NCI-H1105 treated with DMSO at 0.1 percent for 48 hours (cell line): ENCODE results near the gene ZNRF1.
"Not testable (repeated sequence)": the region's sequence is repeated elsewhere in the genome, so short reads cannot be mapped to it uniquely, and the experiment has no call there.

Experiments
- DNase-seq: peaks from one replicate; lab custom pipeline; 2025; lab: John Stamatoyannopoulos, UW

The ZNRF1 gene

DNA sequence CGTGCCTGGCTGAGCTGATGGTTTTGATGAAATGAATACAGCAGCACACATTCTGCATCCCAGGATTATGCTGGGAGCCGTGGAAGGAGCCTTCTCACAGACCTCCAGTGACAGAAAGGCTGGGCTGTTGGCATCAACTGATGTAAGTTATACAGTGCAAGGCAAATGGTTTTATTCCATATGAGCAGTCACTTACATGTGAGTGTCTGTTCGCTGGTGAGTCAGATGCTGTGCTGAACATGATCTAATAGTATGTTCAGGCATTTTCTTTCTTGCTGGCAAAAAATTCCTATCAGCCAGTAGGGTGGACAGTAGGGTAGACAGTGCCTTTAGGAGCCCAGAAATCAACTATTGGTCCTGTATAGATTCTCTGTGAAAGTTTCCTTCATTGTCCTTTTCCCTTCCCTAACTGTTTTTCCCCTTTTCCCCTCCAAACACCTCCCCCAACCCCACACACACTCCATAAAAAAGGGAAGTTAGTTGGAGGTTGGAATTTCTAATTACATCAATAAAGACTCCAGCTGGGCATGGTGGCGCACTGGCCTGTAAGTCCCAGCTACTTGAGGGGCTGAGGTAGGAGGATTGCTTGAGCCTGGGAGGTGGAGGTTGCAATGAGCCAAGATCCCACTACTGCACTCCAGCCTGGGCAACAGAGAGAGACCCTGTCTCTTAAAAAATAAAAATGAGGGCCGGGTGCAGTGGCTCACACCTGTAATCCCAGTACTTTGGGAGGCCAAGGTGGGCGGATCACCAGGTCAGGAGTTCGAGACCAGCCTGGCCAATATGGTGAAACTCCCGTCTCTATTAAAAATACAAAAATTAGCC lies 81.6 kb downstream of the ZNRF1 start:
- no peak for DNase-seq

DNA sequence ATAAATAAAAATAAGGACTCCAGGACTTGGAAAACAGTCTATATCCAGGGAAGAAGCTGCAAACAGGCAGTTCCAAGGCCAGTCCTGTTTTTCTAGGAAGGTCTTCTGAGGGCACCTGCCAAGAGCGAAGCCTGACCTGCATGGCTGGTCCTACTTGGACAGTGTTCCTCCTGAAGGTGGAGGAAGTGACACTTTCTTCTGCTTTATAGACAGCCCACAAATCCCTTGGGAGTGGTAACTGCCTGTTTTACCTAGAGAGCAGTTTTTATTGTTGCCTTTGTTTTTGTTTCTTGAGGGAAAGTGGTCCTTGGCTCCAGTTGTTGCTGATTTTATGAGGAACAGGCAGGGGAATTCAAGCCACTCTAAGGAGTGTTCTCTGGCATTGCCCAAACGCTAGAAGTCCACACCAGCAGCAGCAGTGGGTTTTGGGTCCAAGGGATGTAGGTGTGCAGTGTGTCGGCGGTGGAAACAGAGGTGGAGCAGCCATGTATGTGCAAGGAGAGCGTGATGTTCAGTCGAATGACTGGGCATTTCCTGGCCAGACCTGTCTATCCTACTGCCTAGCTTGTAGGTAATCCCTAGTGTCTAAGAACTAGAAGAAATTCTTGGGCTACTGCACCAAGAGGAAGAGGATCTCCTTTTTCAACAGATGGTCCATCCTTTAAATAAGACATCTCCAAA lies 82.5 kb downstream of the ZNRF1 start:
- no peak for DNase-seq

DNA sequence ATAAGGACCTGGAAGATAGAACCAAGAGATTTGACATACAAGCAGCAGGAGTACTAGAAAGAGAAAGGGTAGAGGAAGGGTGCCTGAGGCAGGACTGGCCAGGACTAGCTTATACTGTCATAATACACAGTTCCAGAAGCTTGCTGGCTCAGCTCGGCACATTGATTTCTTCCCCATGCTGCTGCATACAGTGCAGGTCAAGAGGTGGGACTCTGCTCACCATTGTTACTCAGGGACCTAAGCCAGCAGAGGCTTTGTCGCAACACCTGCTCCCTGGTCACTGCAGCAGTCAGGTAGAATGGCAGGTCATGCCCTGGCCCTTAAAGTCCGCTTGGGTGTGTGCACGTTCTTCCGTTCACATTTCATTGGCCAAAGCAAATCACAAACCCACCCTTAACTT lies 85.0 kb downstream of the ZNRF1 start:
- no peak for DNase-seq

DNA sequence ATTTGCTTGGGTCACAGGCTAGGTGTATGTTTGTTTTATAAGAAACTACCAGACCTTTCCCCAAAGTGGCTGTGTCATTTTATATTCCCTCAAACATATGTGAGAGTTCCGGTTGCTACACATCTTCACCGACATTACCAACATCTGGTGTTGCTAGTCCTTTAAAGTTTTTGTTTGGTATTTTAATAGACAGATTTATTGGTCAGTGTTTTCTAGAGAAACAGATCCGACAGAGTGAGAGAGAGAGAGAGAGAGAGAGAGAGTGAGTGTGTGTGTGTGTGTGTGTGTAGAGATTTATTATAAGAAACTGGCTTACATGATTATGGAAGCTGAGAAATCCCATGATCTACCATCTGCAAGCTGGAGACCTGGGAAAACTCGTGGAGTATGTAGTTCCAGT lies 86.7 kb downstream of the ZNRF1 start:
- DNase-seq: no peak

DNA sequence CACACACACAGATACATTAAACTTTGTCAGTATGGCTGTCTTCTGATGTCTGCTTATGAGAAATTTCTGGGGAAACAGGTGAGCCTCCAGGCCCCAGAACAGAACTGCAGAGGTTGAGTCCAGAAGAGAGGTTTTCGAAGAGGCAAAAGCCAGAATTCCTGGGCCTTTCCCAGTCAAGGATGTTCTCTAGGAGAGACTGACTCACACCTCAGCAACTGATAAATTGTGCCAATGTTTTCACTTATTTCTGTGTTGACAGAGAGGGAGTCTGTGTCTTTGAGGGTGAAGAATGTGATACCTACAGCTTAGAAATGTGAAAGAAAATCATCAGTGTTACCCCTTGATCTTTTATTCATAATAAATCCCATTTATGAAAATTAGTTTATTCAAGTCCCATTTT lies 87.5 kb downstream of the ZNRF1 start:
- DNase-seq: no peak

DNA sequence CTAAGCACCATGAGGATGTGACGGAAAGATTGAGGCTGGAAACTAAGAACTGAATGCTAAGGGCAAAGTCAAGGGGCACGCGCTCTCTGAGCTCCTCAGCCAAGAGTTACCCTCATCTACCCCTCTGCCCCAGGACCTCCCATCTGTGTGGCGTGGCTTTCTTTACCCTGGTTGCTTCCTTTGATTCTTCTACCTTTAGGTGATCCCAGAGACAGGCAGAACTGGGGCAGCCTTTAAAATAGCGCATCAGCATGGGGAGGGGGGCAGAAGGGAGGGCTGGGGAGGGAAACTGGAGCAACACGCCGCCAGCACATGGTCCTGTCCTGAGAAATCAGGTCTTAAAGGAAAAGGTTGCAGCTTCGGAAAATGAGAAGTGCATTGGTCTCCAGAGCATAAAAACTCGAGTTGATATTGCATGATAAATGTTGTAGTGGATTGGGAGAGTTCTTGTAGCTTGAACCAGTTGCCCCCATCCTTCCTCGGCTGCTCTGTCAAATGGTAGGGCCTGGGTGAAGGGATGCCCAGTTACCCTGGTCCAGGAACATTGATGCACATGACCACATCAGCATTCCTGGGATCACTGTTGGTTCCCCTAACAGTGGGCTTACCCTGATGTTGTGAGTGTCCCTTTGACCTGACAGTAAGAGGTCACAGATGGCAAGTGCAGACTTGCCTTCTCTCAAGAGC lies 88.0 kb downstream of the ZNRF1 start:
- no peak for DNase-seq

DNA sequence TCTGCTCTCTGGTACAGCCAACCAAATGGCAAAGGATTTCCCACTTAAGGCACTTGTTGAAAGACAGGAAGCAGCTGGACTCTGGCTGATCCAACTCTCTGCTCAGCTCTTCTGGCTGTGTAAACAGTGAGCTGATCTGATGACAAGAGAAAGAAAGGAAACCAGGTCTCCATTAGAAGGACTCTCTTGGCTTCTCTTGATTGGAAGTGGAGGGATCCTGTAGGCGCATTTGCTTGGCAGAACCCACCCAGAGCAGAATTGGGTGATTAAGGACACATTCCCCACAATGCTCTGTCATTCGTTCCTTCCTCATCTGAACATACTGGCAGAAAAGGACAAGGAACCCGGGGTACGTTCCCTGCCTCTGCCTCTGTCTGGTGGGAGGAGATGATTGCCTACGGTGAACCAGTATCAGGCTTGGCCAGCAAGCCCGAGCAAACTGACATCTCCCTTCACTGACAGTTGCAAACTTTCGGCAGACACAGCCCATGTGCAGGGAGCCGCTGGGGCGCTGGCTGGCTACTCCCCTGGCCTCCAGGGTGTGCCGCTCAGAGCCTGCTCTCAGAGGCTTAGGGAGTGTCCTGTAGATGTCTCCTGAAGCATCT lies 88.7 kb downstream of the ZNRF1 start:
- DNase-seq: peak; percentile 84

DNA sequence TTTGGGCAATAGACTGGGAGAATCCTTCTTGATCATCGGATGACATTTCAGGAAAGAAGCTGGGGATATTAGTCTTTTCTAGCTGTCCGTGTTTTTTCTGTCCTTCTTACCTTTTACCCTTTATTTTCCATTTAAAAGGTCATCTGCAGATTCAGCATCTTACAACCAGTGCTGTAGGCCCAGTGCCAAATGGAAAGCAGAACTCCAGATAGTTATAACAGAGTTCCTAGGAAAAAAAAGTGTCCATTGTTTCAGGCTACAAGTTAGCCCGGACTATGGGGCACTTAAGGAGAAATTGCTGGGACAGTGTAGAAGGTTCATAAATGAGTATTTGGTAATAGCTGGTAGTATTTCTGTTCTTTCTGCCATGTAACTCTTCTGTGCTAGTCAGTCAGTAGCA lies 89.4 kb downstream of the ZNRF1 start:
- DNase-seq: no peak

DNA sequence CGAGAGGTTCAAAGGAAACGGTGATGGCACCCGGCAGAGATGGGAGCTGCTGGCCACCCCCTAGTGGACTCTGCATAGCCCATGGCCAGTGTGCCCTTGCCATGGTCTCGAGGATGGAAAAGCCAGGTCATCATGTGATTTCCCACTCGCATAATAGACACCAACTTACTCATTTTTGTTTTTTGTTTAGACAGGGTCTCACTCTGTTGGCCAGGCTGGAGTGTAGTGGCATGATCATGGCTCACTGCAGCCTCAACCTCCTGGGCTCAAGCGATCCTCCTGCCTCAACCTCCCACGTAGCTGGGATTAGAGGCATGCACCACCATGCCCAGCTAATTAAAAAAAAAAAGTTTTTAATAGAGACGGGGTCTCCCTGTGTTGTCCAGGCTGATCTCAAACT lies 90.1 kb downstream of the ZNRF1 start:
- no peak for DNase-seq

DNA sequence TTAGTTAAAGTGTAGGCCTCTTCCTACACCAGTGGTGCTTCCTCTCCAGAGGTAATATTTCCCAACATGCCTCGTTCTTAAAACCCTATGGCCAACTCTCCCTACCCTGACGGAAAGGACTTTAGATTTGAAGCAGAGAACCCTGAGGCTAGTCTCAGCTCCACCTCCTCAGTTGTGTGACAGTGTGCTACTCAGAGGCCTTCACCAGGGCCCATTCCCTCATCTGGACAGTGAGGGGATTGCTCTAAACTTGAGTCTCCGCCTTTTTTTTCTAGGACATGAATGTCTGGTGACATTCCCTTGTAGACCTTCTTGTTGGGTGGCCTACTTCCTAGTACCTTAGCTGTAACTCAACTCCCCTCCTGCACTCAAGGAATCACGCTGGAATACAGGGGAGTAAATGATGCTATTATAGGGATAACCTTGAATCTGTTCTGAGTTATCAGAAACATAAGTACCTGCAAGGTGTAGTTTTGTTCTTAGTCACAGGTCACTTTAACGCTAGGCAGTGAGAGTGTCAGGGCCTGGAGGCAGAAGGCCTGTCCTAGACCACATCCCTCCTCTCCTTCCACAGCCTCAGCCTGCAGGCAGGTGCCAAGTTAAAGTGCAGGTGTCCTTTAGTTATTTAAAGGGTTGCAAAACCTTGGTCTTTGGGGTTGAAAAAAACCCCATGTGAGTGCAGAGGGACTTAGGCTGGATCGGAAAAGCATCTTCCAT lies 90.8 kb downstream of the ZNRF1 start:
- DNase-seq: no peak

DNA sequence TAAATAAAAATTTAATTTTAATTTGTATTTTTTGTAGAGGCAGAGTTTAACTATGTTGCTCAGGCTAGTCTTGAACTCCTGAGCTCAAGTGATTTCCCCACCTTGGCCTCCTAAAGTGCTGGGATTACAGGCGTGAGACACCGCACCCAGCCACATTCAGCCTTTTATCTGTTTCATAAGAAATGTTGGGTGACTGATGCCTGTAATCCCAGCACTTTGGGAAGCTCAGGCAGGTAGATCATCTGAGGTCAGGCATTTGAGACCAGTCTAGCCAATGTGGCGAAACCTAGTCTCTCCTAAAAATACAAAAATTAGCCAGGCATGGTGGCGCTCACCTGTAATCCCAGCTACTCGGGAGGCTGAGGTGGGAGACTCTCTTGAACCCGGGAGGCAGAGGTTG lies 92.1 kb downstream of the ZNRF1 start:
- not testable (repeated sequence) for DNase-seq

DNA sequence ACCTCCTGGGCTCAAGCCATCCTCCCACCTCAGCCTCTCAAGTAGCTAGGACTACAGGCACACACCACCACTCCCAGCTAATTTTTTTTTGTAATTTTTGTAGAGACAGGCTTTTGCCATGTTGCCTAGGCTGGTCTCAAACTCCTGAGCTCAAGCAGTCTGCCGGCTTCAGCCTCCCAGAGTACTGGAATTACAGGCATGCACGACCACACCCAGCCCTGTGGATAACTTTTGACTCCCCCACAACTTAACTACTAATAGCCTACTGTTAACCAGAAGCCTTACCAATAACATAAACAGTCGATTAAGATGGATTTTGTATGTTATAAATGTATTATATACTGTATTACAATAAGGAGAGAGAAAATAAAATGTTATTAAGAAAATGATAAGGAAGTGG lies 92.8 kb downstream of the ZNRF1 start:
- not testable (repeated sequence) for DNase-seq

DNA sequence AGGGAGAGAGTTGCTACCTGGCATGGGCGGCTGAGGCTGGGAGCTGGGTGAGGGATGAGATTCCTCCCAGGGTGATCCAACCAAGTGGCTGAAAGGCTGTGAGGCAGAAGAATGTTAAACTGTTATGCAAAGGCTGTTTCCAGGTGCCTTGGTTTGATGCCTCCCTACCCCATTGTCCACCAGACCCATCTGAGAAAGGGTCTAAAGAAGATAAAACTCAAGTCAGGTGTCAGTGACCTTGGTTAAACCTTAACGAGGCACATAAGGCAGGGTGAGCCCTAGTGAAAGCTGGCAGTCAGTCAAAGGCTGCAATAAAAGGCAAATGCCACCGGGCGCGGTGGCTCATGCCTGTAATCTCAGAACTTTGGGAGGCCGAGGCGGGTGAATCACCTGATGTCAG lies 94.0 kb downstream of the ZNRF1 start:
- DNase-seq: no peak

DNA sequence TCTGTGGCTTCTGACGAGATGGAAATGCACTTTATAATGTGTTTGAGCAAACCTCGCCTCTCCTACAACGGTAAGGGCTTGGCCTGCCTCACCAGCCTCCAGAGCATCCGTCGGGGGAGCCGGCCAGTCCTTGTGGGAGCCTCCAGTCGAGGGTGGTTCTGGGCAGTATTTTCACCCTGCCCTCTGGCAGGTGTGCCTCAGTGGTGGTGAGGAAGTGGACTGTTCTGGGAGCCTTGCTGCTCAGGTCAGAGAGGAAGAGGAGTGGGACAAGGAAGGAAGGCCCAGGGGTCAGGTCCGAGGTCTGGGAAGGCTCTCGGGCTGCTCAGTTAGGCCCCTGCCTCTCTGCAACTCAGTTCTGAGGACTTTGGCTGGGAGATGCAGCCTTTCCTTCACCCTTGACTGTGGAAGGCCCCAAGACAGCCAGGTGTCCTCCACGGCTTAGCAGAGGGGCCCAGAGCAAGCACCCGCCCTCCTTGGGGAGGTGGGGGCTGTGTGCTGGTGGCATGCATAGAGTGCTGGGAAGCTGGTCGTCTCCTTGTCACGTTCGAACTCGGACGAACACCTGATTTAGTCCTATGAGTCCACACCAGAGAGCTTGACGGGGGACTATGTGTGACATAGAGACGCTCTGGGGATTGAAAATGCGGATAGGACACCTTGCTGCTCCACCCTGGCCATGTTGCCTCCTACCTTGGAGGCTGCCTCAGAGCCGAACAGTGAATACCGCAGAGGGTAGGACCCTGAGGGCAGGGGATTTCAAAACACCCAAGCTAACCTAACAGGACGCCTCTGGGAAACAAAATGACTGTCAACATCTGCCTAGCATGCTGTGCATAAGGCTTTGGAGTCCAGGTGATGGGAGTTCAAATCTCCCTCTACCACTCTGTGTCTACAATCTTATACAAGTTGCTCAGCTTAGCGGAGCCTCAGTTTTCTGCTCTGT lies 95.0 kb downstream of the ZNRF1 start:
- no peak for DNase-seq

DNA sequence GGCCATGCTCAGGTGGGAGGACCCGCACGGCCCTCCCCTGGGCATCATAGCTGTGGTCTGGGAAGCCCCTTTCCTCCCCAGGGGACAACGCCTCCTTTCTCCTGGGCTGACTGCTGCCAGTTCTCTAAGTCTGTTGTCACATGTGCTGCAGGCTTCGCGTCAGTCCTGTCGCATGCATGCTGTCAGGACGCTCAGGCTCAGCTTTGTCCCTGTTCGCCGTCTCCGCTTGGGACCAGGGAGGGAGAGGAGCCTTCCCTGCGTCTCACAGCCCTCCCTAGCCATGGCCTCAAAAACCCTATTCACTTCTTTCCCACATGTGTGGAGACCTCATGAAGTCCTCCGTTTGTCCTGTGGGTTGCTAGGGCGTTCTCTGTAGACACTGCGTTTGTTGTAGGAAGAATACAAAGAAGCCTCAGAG lies 96.4 kb downstream of the ZNRF1 start:
- no peak for DNase-seq

DNA sequence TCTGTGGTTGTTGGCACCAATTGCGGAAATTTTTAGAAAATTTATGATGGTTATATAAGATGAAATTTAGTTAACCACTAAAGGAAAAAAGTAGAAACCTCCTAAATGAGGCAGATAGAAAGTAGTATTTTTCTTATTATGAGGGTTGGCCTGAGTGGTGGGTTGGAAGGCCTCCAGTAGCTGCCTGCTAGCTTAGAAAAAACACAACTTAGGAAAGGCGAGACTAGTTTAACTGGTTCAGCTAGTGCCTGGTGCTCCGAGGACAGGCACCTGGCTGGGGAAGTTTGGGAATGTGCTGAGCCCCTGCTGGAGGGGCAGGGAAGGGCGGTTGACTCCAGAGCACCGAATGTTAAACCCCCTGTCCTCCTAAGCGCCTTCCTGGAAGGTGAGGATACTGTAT lies 97.8 kb downstream of the ZNRF1 start:
- DNase-seq: peak; percentile 7

DNA sequence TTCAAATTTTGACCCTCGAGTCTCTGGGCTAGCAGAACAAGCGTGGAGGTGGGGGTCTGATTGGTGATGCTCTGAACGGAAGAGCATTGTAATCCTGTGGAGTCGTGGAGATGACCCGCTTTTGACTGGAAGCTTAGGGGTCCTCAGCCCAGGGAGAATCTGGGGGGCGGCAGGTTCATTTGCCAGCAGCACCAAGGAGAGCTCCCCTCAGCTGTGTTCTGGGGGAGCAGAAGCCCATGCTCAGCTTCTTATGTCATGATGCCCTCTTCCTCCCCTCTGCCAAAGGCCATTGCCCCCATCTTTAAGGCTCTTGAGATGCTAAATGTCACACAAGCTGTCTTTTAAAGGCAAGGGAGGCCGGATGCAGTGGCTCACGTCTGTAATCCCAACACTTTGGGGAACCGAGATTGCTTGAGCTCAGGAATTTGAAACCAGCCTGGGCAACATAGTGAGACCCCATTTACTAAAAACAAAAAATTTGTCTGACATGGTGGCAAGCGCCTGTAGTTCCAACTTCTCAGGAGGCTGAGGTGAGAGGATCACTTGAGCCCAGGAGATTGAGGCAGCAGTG lies 98.5 kb downstream of the ZNRF1 start:
- no peak for DNase-seq

DNA sequence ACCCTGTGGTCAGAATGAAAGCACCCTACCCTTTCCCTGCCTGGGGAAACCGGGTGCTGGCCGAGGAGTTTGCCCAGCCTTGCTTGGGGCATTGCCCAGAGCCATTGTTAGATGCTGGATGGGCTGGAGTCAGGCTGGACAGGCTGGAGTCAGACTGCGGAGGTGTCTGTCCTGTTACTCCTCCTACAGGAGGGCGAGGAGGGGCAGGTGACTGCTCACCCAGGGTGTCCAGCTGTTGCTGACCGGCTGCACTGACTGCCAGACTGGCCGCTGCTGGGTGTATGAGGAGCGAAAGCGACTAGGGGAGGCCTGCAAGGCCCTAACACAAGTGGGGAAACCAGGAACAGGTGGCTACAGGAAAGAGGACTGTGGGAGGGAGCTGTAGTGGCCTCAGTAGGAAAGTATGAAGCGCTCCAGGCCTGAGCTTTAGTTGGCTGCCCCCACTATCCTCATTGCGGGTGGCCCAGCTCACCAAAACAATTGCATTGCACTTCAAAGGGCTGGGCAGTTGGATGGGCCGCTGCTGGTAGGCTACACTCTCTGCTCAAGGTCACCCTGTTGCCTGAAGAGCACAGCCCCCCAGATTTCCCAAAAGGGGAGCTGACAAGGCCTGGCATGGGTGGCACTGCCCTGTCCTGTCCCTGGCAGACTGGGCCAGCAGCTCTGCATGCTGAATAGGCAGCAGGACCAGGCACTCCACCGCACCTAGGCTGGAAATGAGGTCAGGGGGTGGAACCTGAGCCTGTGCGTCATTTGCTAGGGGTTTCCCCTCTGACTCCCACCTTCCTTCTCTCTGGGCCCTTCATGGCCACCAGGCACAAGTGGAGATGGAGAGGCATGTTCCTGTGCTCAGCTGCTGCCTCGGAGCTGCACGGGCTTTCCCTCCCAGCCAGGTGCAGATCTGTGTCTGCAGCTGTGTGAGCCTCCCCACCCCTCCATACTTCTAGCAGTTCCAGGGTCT lies 99.4 kb downstream of the ZNRF1 start:
- DNase-seq: no peak

DNA sequence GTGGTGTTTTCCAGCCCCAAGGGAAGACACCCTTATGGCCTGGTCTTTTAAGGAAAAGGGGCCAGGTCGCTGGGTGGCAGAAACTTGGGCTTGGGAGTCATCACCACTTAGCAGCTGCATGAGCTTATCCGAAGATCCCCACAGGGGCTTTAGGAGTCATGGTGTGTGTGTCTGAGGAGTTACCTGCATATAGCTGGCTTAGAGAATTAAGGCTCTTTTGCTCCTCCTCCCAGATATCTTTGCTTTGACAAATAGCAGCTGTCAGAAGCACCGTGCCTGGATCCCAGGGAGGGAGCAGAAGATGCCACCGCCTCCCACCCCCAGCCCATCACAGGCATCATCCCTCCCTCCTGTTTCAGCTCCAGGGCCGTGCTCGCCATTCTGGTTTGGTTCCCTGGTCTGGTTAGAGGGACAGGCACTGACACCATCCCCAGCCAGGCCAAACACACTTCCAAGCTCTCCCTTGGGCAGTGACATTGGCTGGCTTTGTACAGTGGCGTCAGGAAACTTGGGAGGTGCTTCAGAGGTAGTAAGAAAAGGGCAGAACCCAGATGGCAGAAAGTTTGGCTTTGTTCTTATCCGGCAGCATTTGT lies 100.3 kb downstream of the ZNRF1 start:
- no peak for DNase-seq
